ENCODE data around the gene NUB1. TPM values are rescaled to one million over a fixed set of nuclear protein-coding genes. Genes with fewer than 3 reads are reported as not detected.

The NUB1 gene
- total RNA-seq, 1 experiment from 2014 or later: 48.5 TPM

DNA sequence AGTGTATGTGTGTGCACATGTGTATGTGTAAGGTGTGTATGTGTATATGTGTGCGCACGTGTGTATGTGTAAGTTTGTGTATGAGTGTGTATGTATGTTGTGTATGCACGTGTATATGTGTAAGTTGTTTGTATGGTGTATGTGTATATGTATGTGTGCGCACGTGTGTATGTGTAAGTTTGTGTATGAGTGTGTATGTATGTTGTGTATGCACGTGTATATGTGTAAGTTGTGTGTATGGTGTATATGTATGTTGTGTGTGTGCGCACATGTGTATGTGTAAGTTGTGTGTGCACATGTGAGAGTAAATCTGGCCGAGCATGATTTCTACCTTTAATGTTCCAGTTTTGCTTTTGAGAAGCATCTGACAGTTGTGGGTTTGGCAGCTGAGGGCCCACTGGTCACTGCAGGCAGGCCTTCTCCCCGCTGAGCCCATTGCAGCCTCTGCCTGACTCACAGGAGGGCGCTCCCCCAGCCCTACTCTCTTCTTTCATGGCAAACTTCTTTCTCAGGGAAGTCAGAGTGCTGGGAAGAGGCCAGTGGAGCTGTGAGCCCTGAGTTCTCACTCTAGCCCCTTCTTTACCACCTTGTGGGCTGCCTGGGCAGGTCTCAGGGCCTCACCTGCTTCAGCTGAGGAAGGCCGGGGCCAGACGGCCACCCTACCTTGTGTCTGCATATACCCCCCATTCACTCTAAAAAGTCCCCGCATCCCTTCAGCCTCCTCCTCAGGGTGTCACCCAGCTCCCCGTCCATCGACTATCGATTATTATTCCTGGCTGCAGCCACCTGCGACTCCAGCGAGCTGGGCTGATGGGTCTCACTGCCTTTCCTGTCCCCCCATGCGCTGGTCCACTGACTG is 57.1 kb downstream of the NUB1 start:
- no peaks in the 10 kb centered on the region for H3K79me1 ChIP-seq (ENCODE audit: insufficient read depth, low read depth, low read length, poor library complexity, severe bottlenecking)
- 100% methylated on average over 5 of the region's 19 CpGs for WGBS (ENCODE audit: extremely low coverage, insufficient read length, low lambda C conversion rate)
- H3K79me2 ChIP-seq (ENCODE audit: insufficient read depth, low read length): no peaks in the 10 kb centered on the region
- no peak overlapping the region for H2AK5ac ChIP-seq (ENCODE audit: insufficient read length, low read length)
- Mint-ChIP-seq H3K9me3 (no peaks in the 10 kb centered on the region), H3K36me3 (ENCODE audit: insufficient read depth in 1 of 3, low read depth in 3 of 3) (peaks cover 8 to 10% (median 9%) of the 10 kb centered on the region in 3 experiments), H3K27ac (no peak overlapping the region), H3K4me3 (no peak overlapping the region), H3K4me1 (peaks cover 14 to 38% of the 10 kb centered on the region in 2 experiments), H3K27me3 (ENCODE audit: low read depth) (no peaks in the 10 kb centered on the region; the same call in 1 of the 2 replicates)
- no peaks in the 10 kb centered on the region for H3K23me2 ChIP-seq (ENCODE audit: insufficient read length, low read depth, low read length, poor library complexity, severe bottlenecking)
- no peaks in the 10 kb centered on the region for H3K9me3 ChIP-seq (ENCODE audit: control insufficient read depth, low read depth, low read length)
- DNase-seq: no peak
- H3T11ph ChIP-seq (ENCODE audit: low read length): no peak overlapping the region
- no peak overlapping the region for H2BK12ac ChIP-seq (ENCODE audit: insufficient read length, low read depth, low read length)
- H3K27ac ChIP-seq (ENCODE audit: insufficient read length, low read depth, low read length): no peak overlapping the region
- H4K91ac ChIP-seq (ENCODE audit: insufficient read length, low read depth, low read length): no peak overlapping the region
- H3K9ac ChIP-seq (ENCODE audit: extremely low read depth, insufficient read length, low read length): no peak overlapping the region
- H3K56ac ChIP-seq (ENCODE audit: insufficient read length, low read depth, low read length): no peak overlapping the region
- no peaks in the 10 kb centered on the region for H4K20me1 ChIP-seq (ENCODE audit: control insufficient read depth, insufficient read depth, insufficient read length)
- TF ChIP-seq, protein P1, sequence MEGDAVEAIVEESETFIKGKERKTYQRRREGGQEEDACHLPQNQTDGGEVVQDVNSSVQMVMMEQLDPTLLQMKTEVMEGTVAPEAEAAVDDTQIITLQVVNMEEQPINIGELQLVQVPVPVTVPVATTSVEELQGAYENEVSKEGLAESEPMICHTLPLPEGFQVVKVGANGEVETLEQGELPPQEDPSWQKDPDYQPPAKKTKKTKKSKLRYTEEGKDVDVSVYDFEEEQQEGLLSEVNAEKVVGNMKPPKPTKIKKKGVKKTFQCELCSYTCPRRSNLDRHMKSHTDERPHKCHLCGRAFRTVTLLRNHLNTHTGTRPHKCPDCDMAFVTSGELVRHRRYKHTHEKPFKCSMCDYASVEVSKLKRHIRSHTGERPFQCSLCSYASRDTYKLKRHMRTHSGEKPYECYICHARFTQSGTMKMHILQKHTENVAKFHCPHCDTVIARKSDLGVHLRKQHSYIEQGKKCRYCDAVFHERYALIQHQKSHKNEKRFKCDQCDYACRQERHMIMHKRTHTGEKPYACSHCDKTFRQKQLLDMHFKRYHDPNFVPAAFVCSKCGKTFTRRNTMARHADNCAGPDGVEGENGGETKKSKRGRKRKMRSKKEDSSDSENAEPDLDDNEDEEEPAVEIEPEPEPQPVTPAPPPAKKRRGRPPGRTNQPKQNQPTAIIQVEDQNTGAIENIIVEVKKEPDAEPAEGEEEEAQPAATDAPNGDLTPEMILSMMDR (conservative IDR thresholded peaks at IDR 0.05): peak; percentile 24; the same call in 1 of the 3 replicates
- no peak overlapping the region for H2BK20ac ChIP-seq (ENCODE audit: low read depth, low read length, poor library complexity, severe bottlenecking)
- no peak overlapping the region for H3K4ac ChIP-seq (ENCODE audit: low read depth, low read length)
- no peak overlapping the region for H3K4me2 ChIP-seq (ENCODE audit: insufficient read depth, insufficient read length, low read length)
- H4K8ac ChIP-seq (replicated peaks; ENCODE audit: insufficient read length, low read depth, low read length): no peak overlapping the region
- H3K14ac ChIP-seq (ENCODE audit: insufficient read depth, low read length): no peak overlapping the region
- no peak overlapping the region for H2AFZ ChIP-seq (ENCODE audit: low read length)
- H2BK15ac ChIP-seq (ENCODE audit: low read depth, low read length): no peak overlapping the region
- H4K5ac ChIP-seq (ENCODE audit: insufficient read length, low read depth, low read length): no peak overlapping the region
- H3K4me1 ChIP-seq (ENCODE audit: insufficient read depth, low read length): no peaks in the 10 kb centered on the region
- H3K27me3 ChIP-seq (ENCODE audit: insufficient read depth, low read length): no peaks in the 10 kb centered on the region; the same call in 1 of the 2 replicates
- H3K18ac ChIP-seq (ENCODE audit: insufficient read length, low read depth, low read length): no peak overlapping the region
- H2BK5ac ChIP-seq (ENCODE audit: insufficient read length, low read length): no peak overlapping the region
- H3K23ac ChIP-seq (ENCODE audit: insufficient read length, low read depth, low read length): no peak overlapping the region
- no peak overlapping the region for H2BK120ac ChIP-seq (ENCODE audit: low read depth, low read length, poor library complexity, severe bottlenecking)
